ENCODE measurements around the gene TNFRSF11A.

Gene TNFRSF11A

DNA sequence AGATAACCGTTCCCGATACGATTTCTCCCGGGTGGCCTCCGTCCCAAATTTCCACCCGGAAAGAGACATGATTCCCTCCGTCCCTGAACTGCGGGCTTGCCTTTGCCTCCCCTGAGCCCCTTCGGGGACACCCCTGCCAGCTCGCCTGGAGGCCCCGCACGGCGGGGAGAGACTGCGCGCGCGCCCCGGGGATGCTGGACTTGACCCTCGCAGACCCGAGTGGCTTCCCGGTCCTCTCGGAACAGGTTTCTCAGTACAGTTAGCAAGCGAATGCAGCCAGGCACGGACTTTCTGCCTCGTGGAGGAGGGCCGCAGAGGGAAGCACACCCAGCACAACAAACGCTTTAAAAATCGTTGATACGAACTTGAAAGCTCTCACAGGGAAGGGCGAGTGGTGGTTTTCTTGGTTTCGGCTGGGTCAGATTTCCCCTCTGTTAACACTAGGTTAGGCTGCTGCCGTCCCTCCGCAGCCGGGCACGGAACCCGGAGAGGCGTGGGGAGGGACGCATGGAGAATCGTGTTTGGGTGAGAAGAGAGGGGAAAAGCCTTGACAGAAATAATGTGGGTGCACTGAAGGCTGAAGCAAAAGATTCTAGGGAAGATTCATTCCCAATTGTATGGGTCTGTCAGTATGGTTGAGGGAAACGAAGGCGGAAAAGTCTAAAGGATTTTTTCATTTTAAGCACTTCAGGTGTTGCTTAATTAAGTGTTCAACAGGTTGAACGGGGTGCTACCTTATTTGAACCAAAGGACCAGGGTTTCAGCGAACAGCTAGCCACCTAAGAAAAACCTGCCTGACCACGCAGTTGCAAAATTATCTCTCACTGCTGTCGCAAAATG, 916 bp downstream of the TNFRSF11A start:
- DNase-seq (ENCODE audit: low read depth in 2 of 2), result no peak

DNA sequence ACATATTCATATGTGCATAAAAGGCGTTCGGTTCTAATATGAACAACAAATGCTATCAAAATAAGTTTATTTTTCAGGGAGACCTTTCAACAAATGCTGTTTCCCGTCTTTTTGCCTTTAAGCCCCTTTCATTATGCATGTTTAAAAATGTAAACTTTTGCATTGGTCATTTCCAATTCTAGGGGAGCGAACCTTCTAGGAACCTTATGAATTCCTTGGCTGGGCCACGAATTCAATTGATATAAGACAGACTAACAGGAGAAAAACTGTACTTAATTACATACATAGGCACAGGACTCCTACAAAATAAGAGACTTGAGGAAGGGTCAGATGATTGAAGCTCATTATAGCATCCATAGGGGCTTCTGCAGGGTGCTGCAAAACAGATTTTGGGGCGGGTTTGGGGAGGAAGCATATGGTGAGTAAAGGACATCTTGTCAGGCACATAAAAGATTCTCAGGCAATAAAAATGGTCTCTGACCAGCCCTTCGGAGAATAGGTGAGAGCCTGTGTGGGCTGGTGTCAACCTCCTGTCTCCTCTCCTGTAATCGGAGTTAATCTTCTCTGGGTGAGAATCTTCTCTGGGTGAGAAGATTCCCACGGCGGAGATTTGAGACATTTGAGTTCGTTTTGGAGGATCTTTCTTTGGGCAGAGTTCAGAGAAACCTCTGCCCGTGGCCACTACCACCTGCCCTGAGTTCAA, 1.7 kb downstream of the TNFRSF11A start:
- DNase-seq (ENCODE audit: low read depth in 2 of 2), result no peak

DNA sequence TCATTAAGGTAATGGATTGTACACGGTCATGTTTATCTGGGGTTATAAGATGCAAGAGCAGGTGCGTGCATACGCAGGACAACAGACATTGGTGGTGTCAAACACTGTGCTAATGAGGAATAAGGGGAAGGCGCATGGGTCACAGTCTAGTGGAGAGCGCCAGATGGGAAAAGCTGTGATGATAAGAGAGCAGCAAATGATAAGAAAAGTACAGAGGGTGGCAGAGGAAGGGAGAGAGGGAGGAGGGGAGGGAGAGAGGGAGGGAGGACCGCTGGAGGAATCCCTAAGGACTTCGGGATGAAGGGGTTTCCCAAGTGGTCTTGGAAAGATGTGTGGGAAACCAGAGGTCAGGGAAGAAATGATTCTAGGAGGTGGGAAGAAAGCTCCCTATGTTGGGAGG, 2.9 kb downstream of the TNFRSF11A start:
- DNase-seq (ENCODE audit: low read depth in 2 of 2), result no peak

DNA sequence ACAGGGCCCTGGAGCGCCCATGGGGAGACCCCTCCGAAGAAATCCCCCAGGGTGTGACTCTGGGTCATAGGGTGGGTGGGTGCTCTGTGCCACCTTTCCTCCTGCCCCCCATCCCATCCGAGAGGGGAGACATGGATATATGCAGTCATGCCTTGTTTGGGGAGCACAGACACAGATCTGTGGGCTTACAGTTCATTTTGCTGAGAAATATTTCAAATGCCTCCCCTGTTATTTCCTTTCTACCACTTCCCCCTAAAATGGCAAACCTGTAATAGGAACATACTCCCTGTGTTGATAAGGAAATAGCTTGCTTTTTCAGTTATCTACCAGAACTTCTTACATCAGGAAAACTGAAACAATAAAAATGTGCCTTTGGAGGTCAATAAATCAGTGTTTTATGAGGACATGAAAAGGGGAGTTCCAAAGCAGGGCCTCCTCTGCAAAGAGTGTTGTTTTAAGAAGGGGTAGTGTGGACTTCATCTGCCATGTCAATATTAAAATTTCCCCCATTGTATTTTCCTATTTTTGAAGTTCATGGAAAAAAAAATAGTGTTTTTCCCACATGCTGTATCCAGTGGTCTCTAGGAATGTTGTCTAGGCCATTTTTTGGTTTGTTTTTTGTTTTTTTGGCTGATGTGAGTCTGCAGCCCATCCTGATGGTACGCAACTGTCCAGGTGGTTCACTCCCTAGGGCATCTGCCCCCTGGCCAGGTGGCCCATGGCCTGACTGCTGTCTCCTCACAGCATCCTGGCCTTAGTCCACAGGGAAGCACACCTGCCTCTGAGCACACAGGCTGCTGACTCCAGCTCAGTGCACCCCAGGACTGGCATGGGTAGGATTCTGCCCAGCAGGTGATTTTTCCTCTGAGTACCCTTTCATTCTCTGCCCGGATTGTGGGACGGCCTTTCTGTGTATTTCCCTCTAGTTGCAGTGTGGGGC, 3.7 kb downstream of the TNFRSF11A start:
- DNase-seq (ENCODE audit: low read depth in 2 of 2), result no peak

DNA sequence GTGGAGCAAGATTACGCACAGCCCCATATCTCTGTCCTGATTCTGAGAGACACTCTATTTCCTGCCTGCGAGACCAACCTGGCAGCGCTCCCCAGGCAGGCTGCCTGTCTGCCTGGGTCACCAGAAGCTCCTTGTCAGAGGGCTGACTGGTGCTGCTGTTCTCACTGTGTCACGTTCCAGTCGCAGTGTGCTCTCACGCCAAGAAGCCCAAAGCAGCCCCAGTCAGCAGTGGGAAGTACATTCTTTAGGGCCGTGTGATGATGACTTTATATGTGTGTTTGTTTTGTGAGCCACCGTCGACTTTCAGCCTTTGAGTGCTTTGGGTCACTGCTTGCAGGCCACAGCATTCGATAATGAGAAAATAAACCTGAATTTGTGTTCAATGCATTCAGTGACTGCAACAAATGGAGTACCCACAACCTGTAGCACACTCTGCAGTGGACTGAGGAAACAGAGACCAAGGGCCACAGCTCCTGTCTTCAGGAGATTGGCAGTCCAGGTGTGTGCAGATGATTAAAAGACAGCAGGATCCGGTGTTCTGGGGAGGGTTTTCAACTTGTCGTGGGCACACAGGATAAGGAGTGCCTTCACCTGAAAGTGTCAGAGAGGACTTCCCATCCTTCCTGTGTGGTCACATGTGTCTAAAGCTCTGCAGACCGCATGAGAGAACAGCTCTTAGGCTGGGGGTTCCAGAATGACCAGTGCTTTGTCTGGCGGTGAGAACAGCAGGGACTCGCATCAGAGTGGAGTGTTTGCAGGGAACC, 4.8 kb downstream of the TNFRSF11A start:
- no peak for DNase-seq (ENCODE audit: low read depth in 2 of 2)

DNA sequence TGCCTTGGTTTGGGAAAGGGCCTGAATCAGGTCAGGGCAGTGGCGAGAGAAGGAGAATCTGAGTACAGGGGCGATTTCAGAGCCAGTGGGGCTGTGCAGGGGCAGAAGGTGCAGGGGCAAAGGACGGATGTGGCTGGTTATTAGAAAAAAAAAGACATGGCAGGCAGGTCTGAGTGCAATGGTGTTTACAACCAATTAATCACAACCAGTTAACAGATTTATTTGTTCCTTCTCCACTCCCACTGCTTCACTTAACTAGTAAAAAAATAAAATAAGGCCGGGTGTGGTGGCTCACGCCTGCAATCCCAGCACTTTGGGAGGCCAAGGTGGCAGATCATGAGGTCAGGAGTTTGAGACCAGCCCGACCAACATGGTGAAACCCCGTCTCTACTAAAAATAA, 5.5 kb downstream of the TNFRSF11A start:
- no peak for DNase-seq (ENCODE audit: low read depth in 2 of 2)

DNA sequence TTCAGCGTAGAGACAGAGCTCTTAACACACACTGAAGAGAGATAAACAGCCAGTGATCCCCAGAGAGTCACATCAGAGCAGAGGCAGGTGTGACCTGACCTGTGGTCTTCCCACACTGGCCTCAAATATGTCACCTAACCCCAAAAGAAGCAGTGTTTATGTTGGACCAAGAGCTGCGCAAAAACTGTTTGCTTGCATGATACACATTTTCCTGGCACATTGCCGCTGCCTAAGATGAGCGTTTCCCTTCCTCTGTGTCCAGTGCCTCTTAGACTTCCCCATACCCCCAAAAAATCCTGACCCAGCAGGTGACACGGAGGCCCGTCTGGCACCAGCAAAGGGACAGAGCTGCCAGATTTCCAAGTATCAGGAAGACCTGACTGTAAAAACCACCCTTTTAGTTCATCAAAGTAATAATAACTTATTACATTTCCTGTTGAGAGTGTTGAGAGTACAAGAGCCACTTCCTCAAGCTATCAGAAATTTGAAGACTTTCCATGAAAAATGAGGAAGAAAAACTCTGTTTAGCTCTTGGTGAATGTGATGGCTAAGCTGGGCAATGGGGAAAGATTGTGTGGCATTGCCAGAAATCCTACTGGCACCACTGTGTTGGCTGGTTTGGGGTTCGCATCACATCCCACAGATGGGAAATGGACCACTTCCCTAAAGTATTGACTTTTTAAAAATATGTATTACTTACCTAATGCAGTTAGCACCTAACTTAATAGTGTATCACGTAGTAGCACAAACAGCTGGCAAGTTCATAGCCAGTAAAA, 6.7 kb downstream of the TNFRSF11A start:
- no peak for DNase-seq (ENCODE audit: low read depth in 2 of 2)

DNA sequence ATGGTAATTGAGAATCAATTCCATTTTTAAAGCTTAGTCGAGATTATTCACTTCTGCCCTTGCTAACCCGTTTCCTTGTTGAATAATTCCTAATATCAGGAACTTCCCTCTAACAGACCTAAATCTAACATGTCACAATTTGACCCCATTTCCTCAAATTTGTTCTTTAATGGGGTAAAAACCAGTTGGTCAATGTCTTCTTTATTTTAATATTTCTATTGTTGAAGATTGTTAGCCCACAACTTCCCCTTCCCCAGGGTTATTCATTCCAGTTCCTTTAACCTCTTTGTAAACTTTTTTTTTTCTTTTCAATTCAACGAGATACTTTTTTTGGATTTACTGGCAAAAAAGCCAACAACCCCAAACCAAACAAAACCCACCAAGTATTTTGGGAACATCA, 7.3 kb downstream of the TNFRSF11A start:
- DNase-seq (ENCODE audit: low read depth in 2 of 2), result no peak

DNA sequence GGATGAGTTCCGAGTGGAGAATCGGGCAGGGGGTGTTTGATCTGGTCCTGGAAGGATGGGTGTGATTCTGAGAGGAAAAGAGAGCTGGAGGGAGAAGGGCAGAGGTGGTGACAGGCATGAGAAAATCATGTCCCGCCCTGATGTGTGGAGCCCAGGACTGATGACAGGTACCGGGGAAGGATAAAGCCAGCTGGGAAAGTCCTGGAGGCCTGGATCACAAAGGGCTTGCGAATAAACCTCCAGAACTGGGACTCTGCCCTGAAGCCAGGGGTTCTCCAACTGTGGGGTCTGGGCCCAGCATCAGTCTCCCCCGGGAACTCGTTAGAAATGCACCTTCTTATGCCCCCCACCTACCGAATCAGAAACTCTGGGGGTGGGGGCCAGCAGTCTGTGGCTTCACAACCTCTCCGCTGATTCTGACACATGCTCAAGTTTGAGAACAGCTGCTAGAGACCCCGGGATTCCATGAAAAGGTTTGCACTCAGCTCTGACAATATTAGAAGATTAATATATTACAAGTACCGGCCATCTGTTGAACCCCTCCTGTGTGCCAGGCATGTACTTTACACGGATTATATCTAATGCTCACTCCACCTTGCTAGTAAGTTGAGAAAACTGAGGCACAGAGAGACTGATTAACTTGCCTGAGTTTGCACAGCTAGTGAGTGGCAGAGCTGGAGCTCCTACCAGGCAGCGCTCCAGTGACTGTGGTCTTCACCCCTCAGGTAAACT, 8.0 kb downstream of the TNFRSF11A start:
- DNase-seq (ENCODE audit: low read depth in 2 of 2), result no peak

DNA sequence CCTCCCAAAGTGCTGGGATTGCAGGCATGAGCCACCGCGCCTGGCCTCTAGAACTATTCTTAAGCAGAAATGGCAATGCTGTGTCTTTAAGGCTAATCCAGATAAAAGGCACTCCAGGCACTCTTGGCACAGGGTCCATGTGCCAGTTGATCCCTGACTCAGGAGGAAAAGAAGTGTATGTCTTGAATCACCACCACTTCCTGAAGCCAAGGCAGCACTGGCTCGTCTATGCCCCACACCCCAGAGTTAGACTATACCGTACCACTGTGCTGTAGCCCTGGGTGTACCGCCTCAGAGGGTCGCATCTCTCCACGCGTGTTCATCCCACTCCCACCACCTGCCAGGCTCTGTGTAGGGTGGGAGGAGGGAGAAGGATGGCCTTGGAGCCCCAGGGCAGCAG, 9.0 kb downstream of the TNFRSF11A start:
- DNase-seq (ENCODE audit: low read depth in 2 of 2), result no peak

DNA sequence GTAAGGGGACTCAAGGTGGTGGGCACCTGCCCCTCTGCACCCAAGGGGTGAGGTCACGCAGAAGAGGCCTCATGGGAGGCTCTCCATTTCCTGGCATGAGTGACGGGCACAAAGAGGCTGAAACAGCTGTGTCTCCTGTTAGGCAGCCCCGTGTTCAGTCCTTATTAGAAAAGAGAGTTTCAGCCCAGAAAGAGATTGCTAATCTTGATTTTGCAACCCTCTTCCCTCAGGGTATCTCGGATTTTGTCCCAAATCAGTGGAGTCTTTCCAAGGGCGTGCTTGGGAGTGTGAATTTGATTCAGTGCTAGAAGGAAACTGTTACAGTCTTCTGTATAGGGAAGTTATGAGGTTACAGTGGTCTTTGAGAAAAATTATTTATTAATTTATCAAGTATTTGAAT, 10.4 kb downstream of the TNFRSF11A start:
- DNase-seq (ENCODE audit: low read depth in 2 of 2), result no peak

DNA sequence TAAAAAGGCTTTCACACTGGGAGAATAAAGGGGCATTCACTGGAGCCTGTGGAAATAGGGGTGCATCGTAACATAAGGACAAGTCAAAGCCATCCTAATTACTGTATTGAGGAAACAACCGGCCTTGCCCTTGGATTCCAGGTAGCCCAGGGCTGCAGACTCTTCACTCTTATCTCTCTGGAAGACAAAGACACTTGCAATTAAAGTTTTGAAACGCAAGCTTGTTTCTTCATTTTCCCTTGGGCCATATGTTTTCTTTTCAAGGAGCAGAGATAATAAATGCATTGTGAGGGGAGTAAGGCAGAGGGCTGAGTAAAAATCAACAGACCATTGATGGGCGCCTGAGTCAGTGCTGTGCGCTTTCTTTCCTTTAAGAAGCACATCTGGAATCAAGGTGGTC, 11.5 kb downstream of the TNFRSF11A start:
- DNase-seq (ENCODE audit: low read depth in 2 of 2), result no peak

DNA sequence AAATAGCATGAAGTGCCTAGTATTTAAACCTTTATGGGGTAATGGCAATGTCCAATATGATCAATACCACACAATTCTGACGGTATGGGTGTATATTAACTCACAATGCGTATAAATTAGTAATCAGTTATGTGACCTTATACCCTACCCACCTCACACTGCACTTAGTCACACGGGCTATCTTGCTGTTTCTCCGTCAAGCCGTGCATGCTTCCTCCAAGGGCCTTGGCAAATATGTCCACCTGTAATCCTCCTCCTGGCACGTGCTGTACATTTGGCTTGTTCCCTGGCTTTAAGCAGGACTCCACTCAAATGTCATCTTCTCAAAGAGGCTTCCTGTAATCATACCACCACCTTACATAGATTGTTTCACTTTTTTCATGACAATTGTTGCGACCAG, 12.2 kb downstream of the TNFRSF11A start:
- DNase-seq (ENCODE audit: low read depth in 2 of 2), result no peak

DNA sequence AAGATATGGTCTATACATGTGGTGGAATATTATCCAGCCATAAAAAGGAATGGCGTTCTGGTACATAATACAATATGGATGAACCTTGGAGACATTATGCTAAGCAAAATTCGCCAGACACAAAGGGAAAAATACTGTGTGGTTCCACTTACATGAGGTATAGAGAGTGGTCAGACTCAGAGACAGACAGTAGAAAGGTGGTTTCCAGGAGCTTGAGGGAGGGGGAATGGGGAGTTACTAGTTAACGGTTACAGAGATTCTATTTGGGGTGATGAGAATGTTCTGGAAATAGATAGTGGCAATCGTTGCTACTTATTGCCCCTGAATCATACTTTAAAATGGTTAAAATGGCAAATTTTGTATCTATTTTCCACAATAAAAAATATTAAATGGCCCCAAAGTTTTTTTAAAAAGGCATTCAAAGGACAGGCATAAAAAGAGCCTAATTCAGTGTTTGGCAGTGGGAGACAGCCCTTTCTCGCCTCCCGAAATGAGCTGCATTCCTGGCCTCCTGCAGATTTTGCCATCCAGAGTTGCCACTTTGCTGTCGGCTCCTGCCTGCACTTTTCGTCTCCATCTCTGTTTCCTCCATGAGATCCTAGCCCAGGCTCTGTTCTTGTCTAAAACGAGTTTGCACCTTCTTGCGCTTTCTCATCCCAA, 13.5 kb downstream of the TNFRSF11A start:
- no peak for DNase-seq (ENCODE audit: low read depth in 2 of 2)

DNA sequence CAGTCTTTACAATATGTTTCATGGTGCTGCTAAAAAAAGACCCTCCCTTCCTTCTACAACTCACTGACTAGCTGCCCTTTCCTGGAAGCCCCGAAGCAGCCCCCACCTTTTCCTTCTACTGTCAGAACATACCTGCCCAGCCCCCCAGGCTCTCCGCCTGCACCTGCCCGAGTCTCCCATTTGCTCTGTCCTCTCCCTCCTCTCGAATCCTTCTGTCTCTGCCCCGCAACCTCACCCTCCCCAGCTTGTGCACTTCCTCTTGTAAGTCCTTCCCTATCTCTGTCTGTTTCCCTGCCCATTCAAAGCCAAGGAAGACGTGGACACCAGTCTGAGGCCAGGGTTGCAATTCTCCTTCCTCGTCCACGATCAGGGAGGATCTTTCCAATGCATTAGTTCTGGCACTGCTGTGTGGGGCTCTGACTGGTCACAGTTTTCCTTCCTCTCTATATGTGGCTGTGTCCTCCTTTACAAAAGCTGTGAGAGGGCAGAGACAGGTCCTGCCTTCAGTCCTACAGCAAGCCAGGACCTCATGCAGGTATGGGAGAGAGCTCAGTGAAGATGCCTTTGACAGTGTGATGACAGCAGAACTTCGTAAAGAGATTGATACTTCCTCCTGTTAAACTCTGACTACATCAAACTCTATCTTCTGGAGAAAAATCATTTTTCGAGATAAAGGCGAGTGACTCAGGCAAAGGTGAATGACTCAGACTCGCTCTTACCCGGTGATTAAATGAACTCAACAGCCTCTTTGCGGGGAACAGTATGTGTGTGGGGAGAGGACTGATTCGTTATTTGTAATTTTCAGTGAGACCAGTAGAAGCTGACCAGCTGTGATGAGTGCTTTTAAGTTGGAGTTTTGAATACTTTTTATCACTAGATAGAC, 14.2 kb downstream of the TNFRSF11A start:
- DNase-seq (ENCODE audit: low read depth in 2 of 2), result no peak

DNA sequence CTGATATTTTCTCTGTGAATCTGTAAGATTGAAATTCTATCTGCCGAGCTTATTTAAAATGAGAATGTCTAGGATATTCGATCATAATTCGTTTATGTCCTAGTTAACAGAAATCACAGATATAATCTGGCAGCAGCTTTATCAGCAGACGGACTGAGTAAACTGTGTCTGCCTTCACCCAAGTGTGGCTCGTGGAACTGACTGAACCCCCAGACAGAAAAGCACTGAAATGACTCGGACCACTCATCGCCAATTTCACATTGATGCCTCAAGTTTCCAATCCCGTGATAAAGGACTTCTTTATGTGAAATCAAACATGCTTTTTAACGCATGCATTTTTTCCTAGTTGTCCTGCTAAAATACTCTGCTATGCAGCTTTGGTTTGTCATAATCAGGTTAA, 15.9 kb downstream of the TNFRSF11A start:
- DNase-seq (ENCODE audit: low read depth in 2 of 2), result no peak

DNA sequence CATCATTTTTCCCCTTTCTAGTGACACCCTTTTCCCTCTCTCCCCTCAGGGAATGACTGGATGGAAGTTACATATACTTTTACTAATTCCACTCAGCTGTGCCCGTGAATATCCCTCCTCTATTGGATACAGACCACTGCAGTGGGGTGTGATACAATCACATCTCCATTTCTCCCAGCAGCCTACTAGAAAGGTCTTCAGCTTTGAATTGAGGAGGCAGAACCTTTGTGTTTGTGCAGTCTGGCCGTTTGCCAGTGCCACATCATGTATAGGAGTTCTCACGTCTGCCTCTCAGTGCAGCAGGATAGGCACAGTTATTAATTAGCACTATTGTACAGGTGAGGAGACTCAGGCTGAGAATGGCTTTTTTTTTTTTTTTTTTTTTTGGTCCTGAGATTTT, 16.4 kb downstream of the TNFRSF11A start:
- DNase-seq (ENCODE audit: low read depth in 2 of 2), result no peak

DNA sequence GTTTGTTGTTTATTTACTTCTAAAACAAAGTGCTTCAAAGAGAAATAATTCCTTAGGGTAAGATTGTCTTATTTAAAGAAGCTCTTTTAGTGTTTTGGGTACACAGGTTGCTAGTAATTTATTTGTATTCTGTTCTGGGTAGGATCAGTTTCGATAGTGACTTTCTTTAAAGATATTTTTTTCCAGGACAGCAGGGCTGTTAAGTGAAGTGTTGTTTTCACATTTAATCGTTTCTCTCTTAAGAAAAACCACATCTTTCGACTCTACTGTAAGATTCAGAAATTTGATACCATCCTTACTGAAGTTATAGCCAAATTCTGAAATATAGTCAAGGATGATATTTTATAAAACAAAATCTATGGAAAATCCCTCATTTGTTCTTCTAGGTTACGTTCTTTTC, 17.8 kb downstream of the TNFRSF11A start:
- no peak for DNase-seq (ENCODE audit: low read depth in 2 of 2)

DNA sequence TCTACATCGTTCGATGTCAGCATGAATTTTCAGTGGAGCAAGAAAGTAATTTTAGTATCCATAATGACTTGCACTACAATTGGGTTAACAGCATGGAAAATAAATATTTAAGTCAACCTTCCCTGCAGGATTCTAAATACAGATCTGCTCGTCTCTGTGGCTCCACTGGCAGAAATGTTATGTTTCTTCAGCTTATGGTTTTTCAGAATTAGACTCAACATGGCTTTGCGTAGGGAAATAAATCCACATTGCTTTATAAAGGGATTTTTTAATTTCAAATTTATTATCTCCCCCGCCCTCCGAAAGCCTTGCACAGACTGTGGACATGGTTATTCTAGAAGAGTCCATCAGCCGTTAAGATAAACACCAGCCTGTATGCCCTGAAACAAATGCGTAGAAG, 18.2 kb downstream of the TNFRSF11A start:
- DNase-seq (ENCODE audit: low read depth in 2 of 2), result no peak

All from stimulated activated CD4-positive, alpha-beta T cell treated with anti-CD3 and anti-CD28 coated beads, Interleukin-1b, Interleukin-23, amount 100 ng/mL, for 1 hour (primary cell).